ENCODE data around the gene ZC3H4. TPM values are rescaled to one million over a fixed set of nuclear protein-coding genes. Genes with fewer than 3 reads are reported as not detected.

ZC3H4 gene
- polyA plus RNA-seq (2013, experiment 1 of 2), result 19.2 TPM
- polyA plus RNA-seq (2013, experiment 2 of 2), result 19.1 TPM

DNA sequence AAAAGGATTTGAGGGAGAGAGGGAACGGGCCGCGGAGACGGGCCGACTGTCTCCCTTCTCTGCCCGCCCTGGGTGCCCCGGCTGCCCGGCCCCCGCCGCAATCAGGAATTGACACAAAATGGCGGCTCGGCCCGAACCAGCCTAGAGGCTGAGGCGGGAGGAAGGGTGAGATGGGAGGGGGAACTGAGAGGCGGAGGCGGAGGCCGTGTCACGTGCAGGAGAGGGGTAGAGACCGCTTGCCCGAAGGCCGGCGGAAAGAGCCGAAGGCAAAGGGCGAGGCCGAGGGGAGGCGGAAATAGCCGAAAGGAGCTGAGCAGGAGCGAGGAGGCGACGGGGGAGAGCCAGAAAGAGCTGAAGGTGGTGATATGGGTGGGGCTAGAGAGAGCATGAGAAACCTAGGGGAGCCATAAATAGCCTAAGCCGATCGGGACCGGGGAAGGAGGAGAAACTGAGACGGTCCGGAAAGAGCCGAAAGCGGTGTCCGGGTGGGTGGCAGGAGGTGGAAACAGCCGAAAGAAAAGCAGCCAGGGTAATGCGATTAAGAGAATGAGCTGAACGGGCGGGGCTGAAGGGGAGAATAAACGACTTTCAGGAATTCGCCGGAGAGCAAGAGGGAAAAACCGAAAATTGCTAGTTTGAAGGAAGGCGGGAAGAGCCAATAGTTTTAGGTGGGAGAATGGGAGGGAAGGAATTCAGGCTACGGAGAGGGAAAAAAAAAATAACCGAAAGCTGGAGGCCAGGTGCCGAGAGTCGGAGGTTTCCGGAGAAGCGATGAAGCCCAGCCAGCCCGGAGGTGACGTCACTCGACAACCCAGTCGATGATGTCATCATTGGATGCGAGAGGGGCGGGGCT, at the start of gene ZC3H4:
Gene ZC3H4, minus strand, starts transcription at position 780 of the 853 bp plus-strand sequence. CDS start 1,192 bp downstream, outside the sequence.
- Histone ChIP-seq H3K27ac (replicated peaks; ENCODE audit: low read length) (peak within 1 kb of the TSS; percentile 98), H3K14ac (ENCODE audit: low read length) (peak within 1 kb of the TSS; percentile 85), H3K36me3 (replicated peaks in 1 of 2; ENCODE audit: control insufficient read depth in 2 of 2, insufficient read depth in 2 of 2, low read length in 2 of 2) (peaks cover 0 to 24% of the 10 kb centered on the region in 2 donors), H2BK5ac (ENCODE audit: low read length) (peak within 1 kb of the TSS; percentile 95), H3K9ac (ENCODE audit: low read depth, low read length, poor library complexity) (peak within 1 kb of the TSS; percentile 91), H3K18ac (ENCODE audit: low read length) (peak within 1 kb of the TSS; percentile 100), H3K23ac (ENCODE audit: low read depth, low read length, poor library complexity) (peak within 1 kb of the TSS; percentile 98), H2BK120ac (ENCODE audit: low read depth, low read length) (peak within 1 kb of the TSS; percentile 32), H3K79me1 (ENCODE audit: low read depth, low read length) (no peaks in the 10 kb centered on the region), H3K27me3 (ENCODE audit: control insufficient read depth in 3 of 3, insufficient read depth in 3 of 3, low read depth in 1 of 3, low read length in 3 of 3) (no peaks in the 10 kb centered on the region), H3K4me2 (ENCODE audit: insufficient read depth, low read length, poor library complexity, severe bottlenecking) (peak within 1 kb of the TSS; percentile 86), H3K9me3 (replicated peaks in 1 of 2; ENCODE audit: control insufficient read depth in 2 of 2, insufficient read depth in 1 of 2, low read depth in 1 of 2, low read length in 2 of 2) (no peaks in the 10 kb centered on the region), H2BK12ac (ENCODE audit: low read length) (peak within 1 kb of the TSS; percentile 34), H3K4ac (ENCODE audit: low read length) (peak within 1 kb of the TSS; percentile 60), H4K8ac (ENCODE audit: low read depth, low read length) (no peak within 1 kb of the TSS), H2BK15ac (ENCODE audit: low read length) (no peak within 1 kb of the TSS), H2AK5ac (ENCODE audit: low read depth, low read length) (peak within 1 kb of the TSS; percentile 100), H2AFZ (ENCODE audit: low read length) (peak within 1 kb of the TSS; percentile 77), H3K4me1 (ENCODE audit: control insufficient read depth in 2 of 2, insufficient read depth in 1 of 2, low read depth in 1 of 2, low read length in 2 of 2) (peaks cover 8 to 22% of the 10 kb centered on the region in 2 donors), H3K4me3 (ENCODE audit: low read length in 2 of 2) (peak within 1 kb of the TSS; percentile 64 to 90), H4K91ac (ENCODE audit: low read depth, low read length, poor library complexity) (peak within 1 kb of the TSS; percentile 99)
- DNase-seq (ENCODE audit: low spot score), result peak; percentile 98
- no CpG with 5 or more reads among the region's 59 CpGs for WGBS, 2 donors (ENCODE audit: extremely low coverage in 2 of 2, insufficient read length in 2 of 2, insufficient replicate concordance in 1 of 2)

- Histone ChIP-seq H2BK15ac (ENCODE audit: low read length) (no peak overlapping the region), H3K79me1 (ENCODE audit: low read depth, low read length) (no peaks in the 10 kb centered on the region), H4K8ac (ENCODE audit: low read depth, low read length) (no peak overlapping the region), H2AK5ac (ENCODE audit: low read depth, low read length) (no peak overlapping the region), H4K91ac (ENCODE audit: low read depth, low read length, poor library complexity) (no peak overlapping the region), H3K4me2 (ENCODE audit: insufficient read depth, low read length, poor library complexity, severe bottlenecking) (no peak overlapping the region), H2AFZ (ENCODE audit: low read length) (no peak overlapping the region), H3K27ac (replicated peaks; ENCODE audit: low read length) (no peak overlapping the region), H3K4me1 (ENCODE audit: control insufficient read depth in 2 of 2, insufficient read depth in 1 of 2, low read depth in 1 of 2, low read length in 2 of 2) (peaks cover 11 to 20% of the 10 kb centered on the region in 2 donors), H3K9ac (ENCODE audit: low read depth, low read length, poor library complexity) (no peak overlapping the region), H3K4me3 (ENCODE audit: low read length in 2 of 2) (no peak overlapping the region), H2BK12ac (ENCODE audit: low read length) (no peak overlapping the region), H3K27me3 (ENCODE audit: control insufficient read depth in 3 of 3, insufficient read depth in 3 of 3, low read depth in 1 of 3, low read length in 3 of 3) (no peaks in the 10 kb centered on the region), H2BK120ac (ENCODE audit: low read depth, low read length) (no peak overlapping the region), H3K36me3 (replicated peaks in 1 of 2; ENCODE audit: control insufficient read depth in 2 of 2, insufficient read depth in 2 of 2, low read length in 2 of 2) (peaks cover 23 to 73% of the 10 kb centered on the region in 2 donors), H3K4ac (ENCODE audit: low read length) (no peak overlapping the region), H3K14ac (ENCODE audit: low read length) (no peak overlapping the region), H3K23ac (ENCODE audit: low read depth, low read length, poor library complexity) (no peak overlapping the region), H3K18ac (ENCODE audit: low read length) (no peak overlapping the region), H3K9me3 (replicated peaks in 1 of 2; ENCODE audit: control insufficient read depth in 2 of 2, insufficient read depth in 1 of 2, low read depth in 1 of 2, low read length in 2 of 2) (no peaks in the 10 kb centered on the region), H2BK5ac (ENCODE audit: low read length) (no peak overlapping the region)
- no CpG with 5 or more reads among the region's 3 CpGs for WGBS, 2 donors (ENCODE audit: extremely low coverage in 2 of 2, insufficient read length in 2 of 2, insufficient replicate concordance in 1 of 2)
- DNase-seq (ENCODE audit: low spot score), result no peak
These were observed 48.4 kb upstream of the ZC3H4 start for GRCh38 chr19:47161876-47162489.

GRCh38 chr19:47158879-47159503, 45.4 kb upstream of the ZC3H4 start:
- Histone ChIP-seq H3K9me3 (replicated peaks in 1 of 2; ENCODE audit: control insufficient read depth in 2 of 2, insufficient read depth in 1 of 2, low read depth in 1 of 2, low read length in 2 of 2) (peaks cover 0 to 6% of the 10 kb centered on the region in 2 donors), H4K91ac (ENCODE audit: low read depth, low read length, poor library complexity) (no peak overlapping the region), H3K27me3 (ENCODE audit: control insufficient read depth in 3 of 3, insufficient read depth in 3 of 3, low read depth in 1 of 3, low read length in 3 of 3) (no peaks in the 10 kb centered on the region), H2BK5ac (ENCODE audit: low read length) (no peak overlapping the region), H3K4me3 (ENCODE audit: low read length in 2 of 2) (no peak overlapping the region), H2BK15ac (ENCODE audit: low read length) (no peak overlapping the region), H2AK5ac (ENCODE audit: low read depth, low read length) (no peak overlapping the region), H4K8ac (ENCODE audit: low read depth, low read length) (no peak overlapping the region), H2BK120ac (ENCODE audit: low read depth, low read length) (no peak overlapping the region), H3K23ac (ENCODE audit: low read depth, low read length, poor library complexity) (no peak overlapping the region), H3K9ac (ENCODE audit: low read depth, low read length, poor library complexity) (no peak overlapping the region), H3K4me1 (ENCODE audit: control insufficient read depth in 2 of 2, insufficient read depth in 1 of 2, low read depth in 1 of 2, low read length in 2 of 2) (peaks cover 12 to 29% of the 10 kb centered on the region in 2 donors), H3K79me1 (ENCODE audit: low read depth, low read length) (no peaks in the 10 kb centered on the region), H3K4ac (ENCODE audit: low read length) (no peak overlapping the region), H3K27ac (replicated peaks; ENCODE audit: low read length) (no peak overlapping the region), H2BK12ac (ENCODE audit: low read length) (no peak overlapping the region), H3K18ac (ENCODE audit: low read length) (no peak overlapping the region), H2AFZ (ENCODE audit: low read length) (no peak overlapping the region), H3K14ac (ENCODE audit: low read length) (no peak overlapping the region), H3K36me3 (replicated peaks in 1 of 2; ENCODE audit: control insufficient read depth in 2 of 2, insufficient read depth in 2 of 2, low read length in 2 of 2) (peaks cover 25 to 82% of the 10 kb centered on the region in 2 donors), H3K4me2 (ENCODE audit: insufficient read depth, low read length, poor library complexity, severe bottlenecking) (no peak overlapping the region)
- WGBS, 2 donors (ENCODE audit: extremely low coverage in 2 of 2, insufficient read length in 2 of 2, insufficient replicate concordance in 1 of 2), result no CpG with 5 or more reads among the region's 7 CpGs
- DNase-seq (ENCODE audit: low spot score), result no peak

Data from neuronal stem cell (in vitro differentiated cells).